ENCODE results near the gene LDLRAD4. TPM values are rescaled to one million over a fixed set of nuclear protein-coding genes. Genes with fewer than 3 reads are reported as not detected.
"Not testable (repeated sequence)": the region's sequence is repeated elsewhere in the genome, so short reads cannot be mapped to it uniquely, and the experiment has no call there.

The LDLRAD4 gene
- total RNA-seq, 1 donor from 2014 or later = 20.4 TPM

DNA sequence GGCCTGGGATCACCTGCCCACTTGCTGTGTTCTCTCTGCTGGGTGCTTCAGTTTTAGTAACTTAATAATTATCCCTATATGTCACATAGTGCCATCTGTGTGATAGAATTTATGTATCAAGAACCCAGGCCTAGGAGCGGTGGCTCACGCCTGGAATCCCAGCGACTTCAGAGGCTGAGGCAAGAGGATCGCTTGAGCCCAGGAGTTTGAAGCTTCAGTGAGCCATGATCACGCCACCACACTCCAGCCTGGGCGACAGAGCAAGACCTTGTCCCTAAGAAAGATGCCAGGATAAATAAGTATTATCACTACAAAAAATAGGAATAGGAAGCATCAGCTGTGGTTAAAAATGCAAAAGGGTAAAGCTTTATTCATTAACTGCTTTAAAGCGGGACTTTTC is 267.0 kb downstream of the LDLRAD4 start:
- TF ChIP-seq, protein P1, sequence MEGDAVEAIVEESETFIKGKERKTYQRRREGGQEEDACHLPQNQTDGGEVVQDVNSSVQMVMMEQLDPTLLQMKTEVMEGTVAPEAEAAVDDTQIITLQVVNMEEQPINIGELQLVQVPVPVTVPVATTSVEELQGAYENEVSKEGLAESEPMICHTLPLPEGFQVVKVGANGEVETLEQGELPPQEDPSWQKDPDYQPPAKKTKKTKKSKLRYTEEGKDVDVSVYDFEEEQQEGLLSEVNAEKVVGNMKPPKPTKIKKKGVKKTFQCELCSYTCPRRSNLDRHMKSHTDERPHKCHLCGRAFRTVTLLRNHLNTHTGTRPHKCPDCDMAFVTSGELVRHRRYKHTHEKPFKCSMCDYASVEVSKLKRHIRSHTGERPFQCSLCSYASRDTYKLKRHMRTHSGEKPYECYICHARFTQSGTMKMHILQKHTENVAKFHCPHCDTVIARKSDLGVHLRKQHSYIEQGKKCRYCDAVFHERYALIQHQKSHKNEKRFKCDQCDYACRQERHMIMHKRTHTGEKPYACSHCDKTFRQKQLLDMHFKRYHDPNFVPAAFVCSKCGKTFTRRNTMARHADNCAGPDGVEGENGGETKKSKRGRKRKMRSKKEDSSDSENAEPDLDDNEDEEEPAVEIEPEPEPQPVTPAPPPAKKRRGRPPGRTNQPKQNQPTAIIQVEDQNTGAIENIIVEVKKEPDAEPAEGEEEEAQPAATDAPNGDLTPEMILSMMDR (IDR thresholded peaks at IDR 0.05) = no peak
- H3K27me3 Mint-ChIP-seq (ENCODE audit: unreplicated experiment) = no peaks in the 10 kb centered on the region
- DNase-seq (ENCODE audit: extremely low spot score, unreplicated experiment) = no peak
- no peaks in the 10 kb centered on the region for H3K4me1 Mint-ChIP-seq (ENCODE audit: unreplicated experiment)
- no peak overlapping the region for H3K27ac Mint-ChIP-seq (ENCODE audit: unreplicated experiment)
- no peak overlapping the region for H3K4me3 Mint-ChIP-seq (ENCODE audit: unreplicated experiment)
- no peaks in the 10 kb centered on the region for H3K36me3 Mint-ChIP-seq (ENCODE audit: unreplicated experiment)
- no peaks in the 10 kb centered on the region for H3K9me3 Mint-ChIP-seq (ENCODE audit: unreplicated experiment)

GRCh38 chr18:13486284-13486683 is 267.7 kb downstream of the LDLRAD4 start:
- Mint-ChIP-seq H3K4me3 (ENCODE audit: unreplicated experiment) (no peak overlapping the region), H3K27ac (ENCODE audit: unreplicated experiment) (no peak overlapping the region), H3K27me3 (ENCODE audit: unreplicated experiment) (no peaks in the 10 kb centered on the region), H3K9me3 (ENCODE audit: unreplicated experiment) (no peaks in the 10 kb centered on the region), H3K4me1 (ENCODE audit: unreplicated experiment) (no peaks in the 10 kb centered on the region), H3K36me3 (ENCODE audit: unreplicated experiment) (no peaks in the 10 kb centered on the region)
- TF ChIP-seq, protein P1 (IDR thresholded peaks at IDR 0.05) = no peak
- DNase-seq (ENCODE audit: extremely low spot score, unreplicated experiment) = no peak

DNA sequence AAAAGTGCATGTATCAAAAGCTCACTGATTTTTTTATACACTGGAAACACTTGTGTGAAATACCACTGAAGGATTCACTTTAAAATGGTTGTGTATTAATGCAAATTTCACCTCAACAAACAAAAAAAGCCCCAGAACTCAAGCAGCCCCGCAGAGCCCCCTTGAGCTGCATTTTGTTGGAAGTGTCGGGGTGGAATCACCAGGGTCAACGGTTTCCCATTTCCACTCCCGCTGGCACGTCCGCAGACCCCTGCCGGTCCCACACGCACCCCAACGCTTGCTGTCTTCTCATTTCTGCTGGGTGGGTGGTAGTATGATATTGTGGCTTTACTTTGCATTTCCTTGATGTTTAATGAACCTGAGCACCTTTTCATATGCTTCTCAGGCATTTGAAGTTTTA is 268.1 kb downstream of the LDLRAD4 start:
- H3K27me3 Mint-ChIP-seq (ENCODE audit: unreplicated experiment) = no peaks in the 10 kb centered on the region
- no peaks in the 10 kb centered on the region for H3K36me3 Mint-ChIP-seq (ENCODE audit: unreplicated experiment)
- DNase-seq (ENCODE audit: extremely low spot score, unreplicated experiment) = no peak
- H3K27ac Mint-ChIP-seq (ENCODE audit: unreplicated experiment) = no peak overlapping the region
- H3K9me3 Mint-ChIP-seq (ENCODE audit: unreplicated experiment) = no peaks in the 10 kb centered on the region
- no peaks in the 10 kb centered on the region for H3K4me1 Mint-ChIP-seq (ENCODE audit: unreplicated experiment)
- no peak overlapping the region for H3K4me3 Mint-ChIP-seq (ENCODE audit: unreplicated experiment)
- TF ChIP-seq, protein P1 (IDR thresholded peaks at IDR 0.05) = no peak

GRCh38 chr18:13487237-13487636 is 268.7 kb downstream of the LDLRAD4 start:
- no peaks in the 10 kb centered on the region for H3K9me3 Mint-ChIP-seq (ENCODE audit: unreplicated experiment)
- no peaks in the 10 kb centered on the region for H3K4me1 Mint-ChIP-seq (ENCODE audit: unreplicated experiment)
- TF ChIP-seq, protein P1 (IDR thresholded peaks at IDR 0.05) = no peak
- no peak overlapping the region for H3K27ac Mint-ChIP-seq (ENCODE audit: unreplicated experiment)
- H3K4me3 Mint-ChIP-seq (ENCODE audit: unreplicated experiment) = no peak overlapping the region
- no peak for DNase-seq (ENCODE audit: extremely low spot score, unreplicated experiment)
- H3K27me3 Mint-ChIP-seq (ENCODE audit: unreplicated experiment) = no peaks in the 10 kb centered on the region
- H3K36me3 Mint-ChIP-seq (ENCODE audit: unreplicated experiment) = no peaks in the 10 kb centered on the region

DNA sequence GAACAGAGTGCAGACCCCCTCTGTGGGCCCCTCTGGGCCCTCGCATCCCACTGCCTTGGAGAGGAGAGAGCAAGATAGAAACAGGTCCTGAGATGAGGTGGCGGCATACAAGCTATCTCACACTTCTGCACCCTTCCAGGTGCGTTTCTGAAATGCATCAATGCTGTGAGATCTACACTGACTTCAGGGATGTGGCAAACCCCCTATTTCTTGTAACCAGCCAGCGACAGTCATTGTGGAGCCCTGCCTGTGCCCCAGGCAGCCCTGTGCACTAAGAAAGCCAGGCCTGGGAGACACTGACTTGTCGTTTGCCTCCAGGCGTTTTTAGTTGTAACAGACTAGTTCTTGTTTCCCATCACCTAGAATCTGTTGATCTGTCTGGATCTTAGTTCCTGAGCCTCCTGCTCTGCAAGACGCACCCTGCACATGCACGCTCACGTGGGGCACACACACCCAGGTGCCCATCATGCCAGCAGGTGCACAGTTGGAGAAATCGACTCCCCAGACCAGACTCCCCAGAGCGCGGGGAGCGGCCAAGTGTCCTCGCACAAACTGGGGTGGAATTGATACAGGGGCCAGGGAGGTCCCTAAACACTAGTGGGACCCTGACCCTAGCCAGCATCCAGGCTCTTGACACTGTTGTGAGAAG is 269.8 kb downstream of the LDLRAD4 start:
- no peaks in the 10 kb centered on the region for H3K36me3 Mint-ChIP-seq (ENCODE audit: unreplicated experiment)
- DNase-seq (ENCODE audit: extremely low spot score, unreplicated experiment) = no peak
- H3K4me3 Mint-ChIP-seq (ENCODE audit: unreplicated experiment) = no peak overlapping the region
- H3K27me3 Mint-ChIP-seq (ENCODE audit: unreplicated experiment) = no peaks in the 10 kb centered on the region
- H3K9me3 Mint-ChIP-seq (ENCODE audit: unreplicated experiment) = no peaks in the 10 kb centered on the region
- H3K4me1 Mint-ChIP-seq (ENCODE audit: unreplicated experiment) = no peaks in the 10 kb centered on the region
- TF ChIP-seq, protein P1 (IDR thresholded peaks at IDR 0.05) = no peak
- H3K27ac Mint-ChIP-seq (ENCODE audit: unreplicated experiment) = no peak overlapping the region

GRCh38 chr18:13489303-13489702 is 270.7 kb downstream of the LDLRAD4 start:
- not testable (repeated sequence) for H3K4me3 Mint-ChIP-seq (ENCODE audit: unreplicated experiment); H3K27ac Mint-ChIP-seq (ENCODE audit: unreplicated experiment); H3K27me3 Mint-ChIP-seq (ENCODE audit: unreplicated experiment); H3K4me1 Mint-ChIP-seq (ENCODE audit: unreplicated experiment); H3K9me3 Mint-ChIP-seq (ENCODE audit: unreplicated experiment); H3K36me3 Mint-ChIP-seq (ENCODE audit: unreplicated experiment); DNase-seq (ENCODE audit: extremely low spot score, unreplicated experiment)
